ENCODE data around the gene ENHO. TPM values are rescaled to one million over a fixed set of nuclear protein-coding genes. Genes with fewer than 3 reads are reported as not detected.
A peak's percentile ranks its signal among the peaks of the same experiment; 100 is the strongest.

Gene ENHO
- total RNA-seq, 2 donors from 2014 or later = 0.56 to 0.60 TPM

- intact Hi-C loops (cut with DNase I) = no loop called here
- DNase-seq = no peak
- ATAC-seq = no peak
These were observed 10.4 kb downstream of the ENHO start for GRCh38 chr9:34512131-34513078.

- no peak for DNase-seq
- intact Hi-C loops (cut with DNase I) = no loop called here
- no peak for ATAC-seq
These were observed 12.0 kb downstream of the ENHO start for GRCh38 chr9:34510497-34511468.

GRCh38 chr9:34508951-34509350 lies 13.8 kb downstream of the ENHO start:
- ATAC-seq = no peak
- intact Hi-C loops (cut with DNase I) = loop anchor here in 1 of 2 donors (10.0 kb wide), 1 partner anchor 174 kb away; no protein-coding TSS in a partner anchor
- DNase-seq = no peak

GRCh38 chr9:34508463-34508862 lies 14.3 kb downstream of the ENHO start:
- DNase-seq = no peak
- ATAC-seq = no peak
- intact Hi-C loops (cut with DNase I) = loop anchor here in 1 of 2 donors (10.0 kb wide), 1 partner anchor 174 kb away; no protein-coding TSS in a partner anchor

- intact Hi-C loops (cut with DNase I) = loop anchor here in 1 of 2 donors (10.0 kb wide), 1 partner anchor 173 kb away; no protein-coding TSS in a partner anchor
- DNase-seq (no peak), ATAC-seq (no peak)
These were observed 14.8 kb downstream of the ENHO start for GRCh38 chr9:34507966-34508365.

- ATAC-seq = no peak
- intact Hi-C loops (cut with DNase I) = loop anchor here in 1 of 2 donors (10.0 kb wide), 1 partner anchor 173 kb away; no protein-coding TSS in a partner anchor
- no peak for DNase-seq
These were observed 15.2 kb downstream of the ENHO start for GRCh38 chr9:34507556-34507955.

- DNase-seq (no peak), ATAC-seq (no peak)
- intact Hi-C loops (cut with DNase I) = loop anchor here in 1 of 2 donors (10.0 kb wide), 1 partner anchor 172 kb away; no protein-coding TSS in a partner anchor
These were observed 16.2 kb downstream of the ENHO start for GRCh38 chr9:34506623-34507022.

GRCh38 chr9:34505370-34506120 lies 17.2 kb downstream of the ENHO start:
- DNase-seq = no peak
- ATAC-seq = no peak
- intact Hi-C loops (cut with DNase I) = loop anchor here in 1 of 2 donors (10.0 kb wide), 1 partner anchor 171 kb away; no protein-coding TSS in a partner anchor

GRCh38 chr9:34503406-34503805 lies 19.4 kb downstream of the ENHO start:
- ATAC-seq (no peak), DNase-seq (no peak)
- intact Hi-C loops (cut with DNase I) = loop anchor here (5.0 to 10.0 kb wide), 3 partner anchors 89 to 169 kb away; no protein-coding TSS in a partner anchor

GRCh38 chr9:34502891-34503290 lies 19.9 kb downstream of the ENHO start:
- ATAC-seq (no peak), DNase-seq (no peak)
- intact Hi-C loops (cut with DNase I) = loop anchor here (5.0 to 10.0 kb wide), 3 partner anchors 89 to 168 kb away; no protein-coding TSS in a partner anchor

GRCh38 chr9:34502471-34502870 lies 20.3 kb downstream of the ENHO start:
- no peak for DNase-seq
- ATAC-seq = no peak
- intact Hi-C loops (cut with DNase I) = loop anchor here (5.0 to 10.0 kb wide), 3 partner anchors 90 to 168 kb away; no protein-coding TSS in a partner anchor

- DNase-seq (peak; percentile 72), ATAC-seq (peak; percentile 85 to 86)
- intact Hi-C loops (cut with DNase I) = loop anchor here (2.0 to 10.0 kb wide), 4 partner anchors 90 to 167 kb away; no protein-coding TSS in a partner anchor
These were observed 20.8 kb downstream of the ENHO start for GRCh38 chr9:34501889-34502425.

- intact Hi-C loops (cut with DNase I) = loop anchor here (2.0 to 10.0 kb wide), 4 partner anchors 91 to 167 kb away; no protein-coding TSS in a partner anchor
- ATAC-seq = no peak
- DNase-seq = no peak
These were observed 21.4 kb downstream of the ENHO start for GRCh38 chr9:34501372-34501771.

- peak; percentile 47 for DNase-seq
- peak in 1 of 2 donors; percentile 53 for ATAC-seq
- intact Hi-C loops (cut with DNase I) = loop anchor here (2.0 to 10.0 kb wide), 4 partner anchors 92 to 166 kb away; no protein-coding TSS in a partner anchor
These were observed 22.0 kb downstream of the ENHO start for GRCh38 chr9:34500623-34501267.

GRCh38 chr9:34499076-34499475 lies 23.7 kb downstream of the ENHO start:
- ATAC-seq = no peak
- DNase-seq = no peak
- intact Hi-C loops (cut with DNase I) = loop anchor here (2.0 to 5.0 kb wide), 3 partner anchors 62 to 82 kb away; no protein-coding TSS in a partner anchor

- DNase-seq (no peak), ATAC-seq (no peak)
- intact Hi-C loops (cut with DNase I) = loop anchor here (2.0 to 5.0 kb wide), 3 partner anchors 61 to 81 kb away; no protein-coding TSS in a partner anchor
These were observed 24.2 kb downstream of the ENHO start for GRCh38 chr9:34498553-34498952.

GRCh38 chr9:34496149-34496712 lies 26.6 kb downstream of the ENHO start:
- intact Hi-C loops (cut with DNase I) = loop anchor here (5.0 kb wide), 2 partner anchors 59 to 79 kb away; no protein-coding TSS in a partner anchor
- DNase-seq (no peak), ATAC-seq (no peak)

Data from left cardiac atrium (tissue), 4 donors.